Activated B cell treated with CpG ODN at 0.5 μM for 24 hours (primary cell): Measurements from ENCODE around the gene BNIP5. TPM values are rescaled to one million over a fixed set of nuclear protein-coding genes. Genes with fewer than 3 reads are reported as not detected.

ENCODE experiments used
- ATAC-seq: fragments of 200-7000 bp; cut with Tn5 transposase; one replicate; pipeline ENCODE4 v1.10.0; 2021; ENCODE audit warnings: low read depth, mild to moderate bottlenecking, moderate library complexity
- CTCF ChIA-PET: fragments of 350-600 bp; sonication (Branson Sonifier 250); formaldehyde crosslinking; loops from one replicate; lab custom pipeline; 2021; ENCODE audit warnings: antibody characterized with exemption; lab: Charles Lee
- POLR2A ChIA-PET: fragments of 350-600 bp; sonication (Branson Sonifier 250); formaldehyde crosslinking; loops from one replicate; lab custom pipeline; 2021; ENCODE audit warnings: antibody characterized with exemption; lab: Charles Lee
- DNase-seq: peaks from one replicate; pipeline ENCODE4 v3.0.0; 2022
- H3K27ac Mint-ChIP-seq: one replicate; pipeline ENCODE4 v1.8.0; 2020; ENCODE audit warnings: mixed read lengths
- H3K27me3 Mint-ChIP-seq: one replicate; pipeline ENCODE4 v1.8.0; 2021; ENCODE audit warnings: mixed read lengths
- H3K36me3 Mint-ChIP-seq: one replicate; pipeline ENCODE4 v1.8.0; 2021; ENCODE audit warnings: low read depth, mixed read lengths
- H3K4me1 Mint-ChIP-seq: one replicate; pipeline ENCODE4 v1.8.0; 2021; ENCODE audit warnings: mixed read lengths
- H3K4me3 Mint-ChIP-seq: one replicate; pipeline ENCODE4 v1.8.0; 2020; ENCODE audit warnings: mild to moderate bottlenecking, mixed read lengths
- H3K9me3 Mint-ChIP-seq: one replicate; pipeline ENCODE4 v1.8.0; 2020; ENCODE audit warnings: mixed read lengths
- intact Hi-C: fragments of 100-400 bp; cut with micrococcal nuclease; formaldehyde crosslinking; loops from one replicate; pipeline ENCODE4 v1.15.1; 2024
- total RNA-seq: library from RNA; stranded (reverse); gene quantifications from 2 replicates; pipeline ENCODE4 v1.2.3, GENCODE V29; 2022
- TF ChIP-seq, protein P1 (sequence below): fragments of 200-600 bp; IDR thresholded peaks from one replicate; pipeline ENCODE4 v1.8.0; 2022; ENCODE audit warnings: antibody characterized with exemption, mild to moderate bottlenecking

The BNIP5 gene
- total RNA-seq, 1 donor from 2014 or later, result 0.11 TPM

DNA sequence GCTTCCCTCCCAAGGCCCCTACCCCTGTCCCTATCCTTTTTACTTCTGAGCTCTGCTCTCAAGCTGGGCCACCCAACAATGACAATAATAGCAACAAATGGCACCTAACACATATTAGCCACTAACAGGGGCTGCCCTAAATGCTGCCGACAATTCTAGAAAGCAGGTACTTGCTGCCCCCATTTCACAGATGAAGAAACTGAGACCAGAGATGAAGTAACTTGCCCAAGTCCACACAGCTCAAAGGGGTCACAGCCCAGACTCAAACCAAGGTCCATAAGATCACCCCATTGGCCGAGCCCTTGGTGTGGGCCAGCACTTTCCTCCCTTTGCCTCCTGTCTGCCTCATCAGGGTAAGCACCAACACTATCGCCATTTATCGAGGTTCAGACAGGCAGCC lies 12.0 kb downstream of the BNIP5 start:
- CTCF ChIA-PET, result no interaction called here
- Mint-ChIP-seq H3K4me1 (peaks cover 2% of the 10 kb centered on the region), H3K4me3 (no peak overlapping the region), H3K27me3 (peaks cover 2% of the 10 kb centered on the region), H3K9me3 (no peaks in the 10 kb centered on the region), H3K27ac (no peak overlapping the region), H3K36me3 (no peaks in the 10 kb centered on the region)
- intact Hi-C loops, result no loop called here
- POLR2A ChIA-PET, result no interaction called here
- DNase-seq, result no peak
- no peak for ATAC-seq
- TF ChIP-seq, protein P1, sequence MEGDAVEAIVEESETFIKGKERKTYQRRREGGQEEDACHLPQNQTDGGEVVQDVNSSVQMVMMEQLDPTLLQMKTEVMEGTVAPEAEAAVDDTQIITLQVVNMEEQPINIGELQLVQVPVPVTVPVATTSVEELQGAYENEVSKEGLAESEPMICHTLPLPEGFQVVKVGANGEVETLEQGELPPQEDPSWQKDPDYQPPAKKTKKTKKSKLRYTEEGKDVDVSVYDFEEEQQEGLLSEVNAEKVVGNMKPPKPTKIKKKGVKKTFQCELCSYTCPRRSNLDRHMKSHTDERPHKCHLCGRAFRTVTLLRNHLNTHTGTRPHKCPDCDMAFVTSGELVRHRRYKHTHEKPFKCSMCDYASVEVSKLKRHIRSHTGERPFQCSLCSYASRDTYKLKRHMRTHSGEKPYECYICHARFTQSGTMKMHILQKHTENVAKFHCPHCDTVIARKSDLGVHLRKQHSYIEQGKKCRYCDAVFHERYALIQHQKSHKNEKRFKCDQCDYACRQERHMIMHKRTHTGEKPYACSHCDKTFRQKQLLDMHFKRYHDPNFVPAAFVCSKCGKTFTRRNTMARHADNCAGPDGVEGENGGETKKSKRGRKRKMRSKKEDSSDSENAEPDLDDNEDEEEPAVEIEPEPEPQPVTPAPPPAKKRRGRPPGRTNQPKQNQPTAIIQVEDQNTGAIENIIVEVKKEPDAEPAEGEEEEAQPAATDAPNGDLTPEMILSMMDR, result no peak

DNA sequence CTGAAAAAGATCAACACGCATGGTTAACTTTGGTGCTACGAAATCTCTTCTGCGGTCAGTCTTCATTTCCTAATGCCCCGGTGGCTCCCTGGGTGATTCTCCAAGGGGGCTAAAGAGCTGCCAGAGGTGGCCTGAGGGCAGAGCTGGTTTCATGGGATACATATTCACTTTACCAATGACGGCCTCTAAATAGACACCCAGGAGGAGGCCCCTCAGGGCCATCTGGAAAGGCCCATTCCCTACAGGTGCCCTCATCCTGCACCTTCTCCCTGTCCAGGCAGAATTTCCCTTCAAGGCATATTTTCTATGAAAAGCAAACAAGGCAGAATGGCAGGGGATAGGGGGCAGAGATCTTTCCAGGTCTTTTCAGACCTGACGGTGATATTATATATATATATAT lies 12.5 kb downstream of the BNIP5 start:
- TF ChIP-seq, protein P1, result no peak
- peaks cover 2% of the 10 kb centered on the region for H3K4me1 Mint-ChIP-seq
- ChIA-PET CTCF (no interaction called here), POLR2A (no interaction called here)
- no peaks in the 10 kb centered on the region for H3K9me3 Mint-ChIP-seq
- peaks cover 2% of the 10 kb centered on the region for H3K27me3 Mint-ChIP-seq
- no peaks in the 10 kb centered on the region for H3K36me3 Mint-ChIP-seq
- no peak for DNase-seq
- no peak overlapping the region for H3K4me3 Mint-ChIP-seq
- H3K27ac Mint-ChIP-seq, result no peak overlapping the region
- intact Hi-C loops, result no loop called here
- ATAC-seq, result no peak

DNA sequence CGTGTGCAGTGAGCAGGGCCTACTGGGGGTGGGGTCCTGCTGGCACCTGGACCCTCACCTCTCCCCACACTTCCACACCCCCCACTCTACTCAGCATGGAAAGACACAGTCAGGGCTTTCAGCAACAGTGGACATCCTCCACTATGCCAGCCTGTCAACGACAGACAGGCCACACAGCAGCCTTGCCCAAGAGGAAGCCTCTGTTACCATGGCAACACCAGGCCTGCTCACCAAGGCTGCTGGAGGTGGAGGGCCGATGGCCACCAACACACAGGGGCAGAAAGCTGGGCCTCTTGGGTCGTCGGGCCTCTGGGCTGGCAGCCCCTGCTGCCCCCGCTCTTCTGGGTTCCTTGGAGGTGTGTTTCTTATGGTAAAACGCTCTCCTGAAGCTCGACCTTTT lies 13.6 kb downstream of the BNIP5 start:
- H3K27ac Mint-ChIP-seq, result no peak overlapping the region
- POLR2A ChIA-PET, result no interaction called here
- peaks cover 2% of the 10 kb centered on the region for H3K4me1 Mint-ChIP-seq
- peaks cover 2% of the 10 kb centered on the region for H3K27me3 Mint-ChIP-seq
- H3K4me3 Mint-ChIP-seq, result no peak overlapping the region
- TF ChIP-seq, protein P1, result no peak
- CTCF ChIA-PET, result no interaction called here
- DNase-seq, result no peak
- H3K36me3 Mint-ChIP-seq, result no peaks in the 10 kb centered on the region
- H3K9me3 Mint-ChIP-seq, result no peaks in the 10 kb centered on the region
- ATAC-seq, result no peak
- intact Hi-C loops, result no loop called here

DNA sequence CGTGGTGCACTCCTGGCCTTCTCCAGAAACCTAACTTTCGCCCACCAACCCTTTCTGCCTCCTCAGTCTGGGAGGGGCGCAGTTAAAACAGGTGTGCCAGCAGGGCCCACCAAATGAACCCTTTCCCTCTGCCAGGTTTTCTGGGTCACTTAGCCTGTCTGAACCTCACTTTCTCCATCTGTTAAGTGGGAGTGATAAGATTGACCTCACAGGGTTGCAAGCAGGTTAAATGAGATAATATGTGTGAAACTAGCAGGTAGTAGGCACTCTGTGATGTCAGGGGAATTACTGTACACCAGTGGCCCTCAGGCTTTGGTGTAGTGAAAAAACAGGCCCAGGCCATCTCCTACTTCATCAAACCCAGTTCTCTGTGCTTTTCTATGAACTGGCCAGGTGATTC lies 14.1 kb downstream of the BNIP5 start:
- CTCF ChIA-PET, result no interaction called here
- intact Hi-C loops, result no loop called here
- no peak overlapping the region for H3K4me3 Mint-ChIP-seq
- TF ChIP-seq, protein P1, result no peak
- DNase-seq (no peak), ATAC-seq (no peak)
- POLR2A ChIA-PET, result no interaction called here
- H3K27me3 Mint-ChIP-seq, result peaks cover 2% of the 10 kb centered on the region
- H3K27ac Mint-ChIP-seq, result no peak overlapping the region
- no peaks in the 10 kb centered on the region for H3K36me3 Mint-ChIP-seq
- H3K4me1 Mint-ChIP-seq, result peaks cover 2% of the 10 kb centered on the region
- H3K9me3 Mint-ChIP-seq, result no peaks in the 10 kb centered on the region

- no peak for DNase-seq
- H3K36me3 Mint-ChIP-seq, result no peaks in the 10 kb centered on the region
- no peak overlapping the region for H3K4me3 Mint-ChIP-seq
- TF ChIP-seq, protein P1, result no peak
- no peaks in the 10 kb centered on the region for H3K27me3 Mint-ChIP-seq
- intact Hi-C loops, result no loop called here
- CTCF ChIA-PET, result interaction anchor here (3.8 kb wide), 1 partner anchor 19 kb away, joined by 13 read pairs; no protein-coding TSS in a partner anchor
- no peak overlapping the region for H3K27ac Mint-ChIP-seq
- POLR2A ChIA-PET, result no interaction called here
- ATAC-seq, result no peak
- no peaks in the 10 kb centered on the region for H3K9me3 Mint-ChIP-seq
- H3K4me1 Mint-ChIP-seq, result no peaks in the 10 kb centered on the region
Observed at GRCh38 chr6:36320475-36320874, 16.2 kb downstream of the BNIP5 start.
